ENCODE data around the gene LRMDA.

DNA sequence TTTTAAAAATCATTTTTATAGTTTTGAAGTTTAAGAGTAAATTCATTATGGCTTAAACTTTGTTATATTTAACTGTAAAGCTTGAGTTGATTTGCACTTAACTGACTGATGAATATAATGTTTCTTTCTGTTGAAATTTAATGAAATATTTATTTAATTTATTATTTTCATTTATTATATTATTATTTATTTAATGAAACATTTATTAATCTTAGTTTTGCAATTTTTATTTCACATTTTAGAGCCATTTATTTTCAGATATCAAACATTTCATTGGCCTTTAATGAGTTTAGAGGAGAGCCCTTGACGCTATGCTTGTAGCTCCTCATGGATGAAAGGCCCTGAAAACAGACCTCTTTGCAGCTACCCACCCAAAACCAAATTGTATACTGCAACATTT is 570.0 kb downstream of the LRMDA start:
- no peak for TF ChIP-seq REST (IDR thresholded peaks at IDR 0.05; ENCODE audit: low read depth)
- TF ChIP-seq RAD21 (IDR thresholded peaks at IDR 0.05; ENCODE audit: low read depth): no peak
- no peak for TF ChIP-seq EGR1 (IDR thresholded peaks at IDR 0.05; ENCODE audit: low read depth)
- TF ChIP-seq CEBPB (IDR thresholded peaks at IDR 0.05; ENCODE audit: low read depth): no peak
- TF ChIP-seq, protein P1, sequence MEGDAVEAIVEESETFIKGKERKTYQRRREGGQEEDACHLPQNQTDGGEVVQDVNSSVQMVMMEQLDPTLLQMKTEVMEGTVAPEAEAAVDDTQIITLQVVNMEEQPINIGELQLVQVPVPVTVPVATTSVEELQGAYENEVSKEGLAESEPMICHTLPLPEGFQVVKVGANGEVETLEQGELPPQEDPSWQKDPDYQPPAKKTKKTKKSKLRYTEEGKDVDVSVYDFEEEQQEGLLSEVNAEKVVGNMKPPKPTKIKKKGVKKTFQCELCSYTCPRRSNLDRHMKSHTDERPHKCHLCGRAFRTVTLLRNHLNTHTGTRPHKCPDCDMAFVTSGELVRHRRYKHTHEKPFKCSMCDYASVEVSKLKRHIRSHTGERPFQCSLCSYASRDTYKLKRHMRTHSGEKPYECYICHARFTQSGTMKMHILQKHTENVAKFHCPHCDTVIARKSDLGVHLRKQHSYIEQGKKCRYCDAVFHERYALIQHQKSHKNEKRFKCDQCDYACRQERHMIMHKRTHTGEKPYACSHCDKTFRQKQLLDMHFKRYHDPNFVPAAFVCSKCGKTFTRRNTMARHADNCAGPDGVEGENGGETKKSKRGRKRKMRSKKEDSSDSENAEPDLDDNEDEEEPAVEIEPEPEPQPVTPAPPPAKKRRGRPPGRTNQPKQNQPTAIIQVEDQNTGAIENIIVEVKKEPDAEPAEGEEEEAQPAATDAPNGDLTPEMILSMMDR (IDR thresholded peaks at IDR 0.05 in 2 of 3, conservative IDR thresholded peaks at IDR 0.05 in 1 of 3; ENCODE audit: borderline replicate concordance in 1 of 3, insufficient read depth in 1 of 3, low read depth in 2 of 3, low read length in 2 of 3): no peak
- TF ChIP-seq TCF7L2 (IDR thresholded peaks at IDR 0.05; ENCODE audit: borderline replicate concordance, extremely low read depth, insufficient read depth, insufficient read length): no peak
- TF ChIP-seq MAX (IDR thresholded peaks at IDR 0.05): no peak
- no peak for TF ChIP-seq POLR2AphosphoS5 (IDR thresholded peaks at IDR 0.05; ENCODE audit: low read depth, low read length)
- no peak for TF ChIP-seq SP1 (IDR thresholded peaks at IDR 0.05; ENCODE audit: low read depth)
- TF ChIP-seq SIN3A (IDR thresholded peaks at IDR 0.05; ENCODE audit: low read depth): no peak
- no peak for TF ChIP-seq EZH2 (IDR thresholded peaks at IDR 0.05)
- TF ChIP-seq ZNF274 (IDR thresholded peaks at IDR 0.05; ENCODE audit: low read depth, low read length): no peak
- TF ChIP-seq POLR2A (IDR thresholded peaks at IDR 0.05; ENCODE audit: borderline replicate concordance, extremely low read depth, insufficient read depth, insufficient read length): no peak

Measured in HCT116 (cell line).